Left ventricle myocardium inferior (tissue), 1 donor: ENCODE measurements around the gene HSP90AB1. TPM values are rescaled to one million over a fixed set of nuclear protein-coding genes. Genes with fewer than 3 reads are reported as not detected.

ENCODE experiments used
- DNase-seq: peaks from one replicate; pipeline ENCODE4 v3.0.0-alpha.2; 2020
- H3K27ac ChIP-seq: fragments of 200-600 bp; replicated peaks from 2 replicates; pipeline ENCODE4 v1.8.0; 2021
- H3K27me3 ChIP-seq: fragments of 200-600 bp; 2 replicates; pipeline ENCODE4 v1.8.0; 2021; ENCODE audit warnings: low read depth
- H3K36me3 ChIP-seq: fragments of 200-600 bp; 2 replicates; pipeline ENCODE4 v1.8.0; 2021
- H3K4me1 ChIP-seq: fragments of 200-600 bp; 2 replicates; pipeline ENCODE4 v1.8.0; 2021
- H3K4me3 ChIP-seq: fragments of 200-600 bp; 2 replicates; pipeline ENCODE4 v1.8.0; 2021; ENCODE audit warnings: mild to moderate bottlenecking, moderate library complexity
- H3K9me3 ChIP-seq: fragments of 200-600 bp; replicated peaks from 2 replicates; pipeline ENCODE4 v1.8.0; 2021
- CTCF ChIP-seq: fragments of 200-600 bp; IDR thresholded peaks from 2 replicates; pipeline ENCODE4 v1.8.0; 2021; ENCODE audit warnings: antibody characterized with exemption, mild to moderate bottlenecking, borderline replicate concordance
- intact Hi-C: fragments of 100-400 bp; cut with micrococcal nuclease; formaldehyde crosslinking; loops from one replicate; pipeline ENCODE4 v1.11.0; 2022
- total RNA-seq: library from RNA; stranded (reverse); fragmentation: NEBNext Ultra II Directional; extraction: Animal tissue kit (Norgen Biotek cat#: 25700); gene quantifications from one replicate; pipeline ENCODE4 v1.2.1, GENCODE V29; 2021
- donor health status: DM: no; HTN: yes; CAD: no; lungs with severe emphysema.

The HSP90AB1 gene
- total RNA-seq, 1 donor from 2014 or later, result 786 TPM

- intact Hi-C loops, result no loop called here
- peaks cover 17% of the 10 kb centered on the region for H3K4me1 ChIP-seq
- peaks cover 96% of the 10 kb centered on the region for H3K27me3 ChIP-seq
- H3K27ac ChIP-seq, result no peak overlapping the region
- H3K4me3 ChIP-seq, result no peak overlapping the region
- DNase-seq, result no peak
- no peaks in the 10 kb centered on the region for H3K36me3 ChIP-seq
- H3K9me3 ChIP-seq, result no peaks in the 10 kb centered on the region
- TF ChIP-seq CTCF, result no peak
These were observed 25.6 kb downstream of the HSP90AB1 start for GRCh38 chr6:44272529-44272928.

- intact Hi-C loops, result no loop called here
- no peak for TF ChIP-seq CTCF
- no peak overlapping the region for H3K4me3 ChIP-seq
- no peaks in the 10 kb centered on the region for H3K36me3 ChIP-seq
- peaks cover 17% of the 10 kb centered on the region for H3K4me1 ChIP-seq
- DNase-seq, result no peak
- peaks cover 100% of the 10 kb centered on the region for H3K27me3 ChIP-seq
- H3K27ac ChIP-seq, result no peak overlapping the region
- no peaks in the 10 kb centered on the region for H3K9me3 ChIP-seq
These were observed 26.2 kb downstream of the HSP90AB1 start for GRCh38 chr6:44272999-44273566.

- intact Hi-C loops, result no loop called here
- Histone ChIP-seq H3K4me3 (no peak overlapping the region), H3K36me3 (no peaks in the 10 kb centered on the region), H3K4me1 (peaks cover 17% of the 10 kb centered on the region), H3K27ac (no peak overlapping the region), H3K9me3 (no peaks in the 10 kb centered on the region), H3K27me3 (peaks cover 100% of the 10 kb centered on the region)
- DNase-seq, result no peak
- TF ChIP-seq CTCF, result no peak
These were observed 26.7 kb downstream of the HSP90AB1 start for GRCh38 chr6:44273617-44274016.

- H3K9me3 ChIP-seq, result no peaks in the 10 kb centered on the region
- TF ChIP-seq CTCF, result no peak
- no peak for DNase-seq
- H3K4me1 ChIP-seq, result peaks cover 14% of the 10 kb centered on the region
- H3K27ac ChIP-seq, result no peak overlapping the region
- peaks cover 96% of the 10 kb centered on the region for H3K27me3 ChIP-seq
- intact Hi-C loops, result no loop called here
- no peaks in the 10 kb centered on the region for H3K36me3 ChIP-seq
- H3K4me3 ChIP-seq, result peak overlapping the region; percentile 58
These were observed 28.4 kb downstream of the HSP90AB1 start for GRCh38 chr6:44275271-44275748.

DNA sequence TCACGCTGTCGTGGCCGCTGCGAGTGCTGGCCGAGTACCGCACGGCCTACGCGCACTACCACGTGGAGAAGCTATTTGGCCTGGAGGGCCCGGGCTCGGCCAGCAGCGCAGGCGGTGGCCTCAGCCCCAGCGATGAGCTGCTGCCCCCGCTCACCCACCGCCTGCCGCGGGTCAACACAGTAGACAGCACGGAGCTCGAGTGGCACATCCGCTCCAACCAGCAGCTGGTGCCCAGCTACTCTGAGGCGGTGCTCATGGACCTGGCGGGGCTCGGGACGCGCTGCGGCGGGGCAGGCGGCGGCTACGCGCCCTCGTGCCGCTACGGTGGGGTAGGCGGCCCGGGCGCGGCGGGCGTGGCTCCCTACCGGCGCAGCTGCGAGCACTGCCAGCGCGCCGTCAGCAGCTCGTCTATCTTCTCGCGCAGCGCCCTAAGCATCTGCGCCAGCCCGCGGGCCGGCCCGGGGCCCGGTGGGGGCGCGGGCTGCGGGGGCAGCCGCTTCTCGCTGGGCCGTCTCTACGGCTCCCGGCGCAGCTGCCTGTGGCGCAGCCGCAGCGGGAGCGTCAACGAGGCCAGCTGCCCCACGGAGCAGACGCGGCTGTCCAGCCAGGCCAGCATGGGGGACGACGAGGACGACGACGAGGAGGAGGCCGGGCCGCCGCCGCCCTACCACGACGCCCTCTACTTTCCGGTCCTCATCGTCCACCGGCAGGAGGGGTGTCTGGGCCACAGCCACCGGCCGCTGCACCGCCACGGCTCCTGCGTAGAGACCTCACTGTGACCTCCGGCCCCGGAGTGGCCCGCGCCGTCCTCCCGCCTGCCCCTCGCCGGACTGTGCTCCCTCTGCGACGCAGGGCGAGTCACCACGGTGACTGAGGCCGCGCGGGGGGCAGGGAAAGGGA lies 29.1 kb downstream of the HSP90AB1 start:
- DNase-seq, result no peak
- Histone ChIP-seq H3K9me3 (no peaks in the 10 kb centered on the region), H3K4me1 (peaks cover 12% of the 10 kb centered on the region), H3K36me3 (no peaks in the 10 kb centered on the region), H3K27ac (no peak overlapping the region), H3K4me3 (peak overlapping the region; percentile 58), H3K27me3 (peaks cover 96% of the 10 kb centered on the region)
- no peak for TF ChIP-seq CTCF
- intact Hi-C loops, result no loop called here
